Nephron (organoid): ENCODE data around the gene ARPIN.
"Not testable (repeated sequence)": the region's sequence is repeated elsewhere in the genome, so short reads cannot be mapped to it uniquely, and the experiment has no call there.

Experiments
- H3K27ac Mint-ChIP-seq, 3 experiments: 2 replicates each; pipeline ENCODE4 v1.8.0; 2020; ENCODE audit warnings: mixed read lengths in 3 of 3, mild to moderate bottlenecking in 2 of 3, moderate library complexity in 1 of 3
- H3K27me3 Mint-ChIP-seq: 2 replicates; pipeline ENCODE4 v1.8.0; 2021; ENCODE audit warnings: low read depth, mild to moderate bottlenecking, moderate library complexity, mixed read lengths
- H3K36me3 Mint-ChIP-seq: 2 replicates; pipeline ENCODE4 v1.8.0; 2020; ENCODE audit warnings: low read depth, mixed read lengths
- H3K4me1 Mint-ChIP-seq: 2 replicates; pipeline ENCODE4 v1.8.0; 2020; ENCODE audit warnings: mixed read lengths
- H3K4me3 Mint-ChIP-seq, 3 experiments: 2 replicates each; pipeline ENCODE4 v1.8.0; 2020; ENCODE audit warnings: mild to moderate bottlenecking in 3 of 3, mixed read lengths in 3 of 3, moderate library complexity in 2 of 3
- H3K9me3 Mint-ChIP-seq: 2 replicates; pipeline ENCODE4 v1.8.0; 2020; ENCODE audit warnings: mixed read lengths
- TF ChIP-seq, protein P1 (sequence below), 3 experiments: fragments of 200-600 bp; sonication (generic); IDR thresholded peaks; one replicate each; pipeline ENCODE4 v1.5.0; 2021; ENCODE audit warnings: antibody characterized with exemption in 3 of 3; ENCODE audit not compliant: unreplicated experiment in 3 of 3

The ARPIN gene

DNA sequence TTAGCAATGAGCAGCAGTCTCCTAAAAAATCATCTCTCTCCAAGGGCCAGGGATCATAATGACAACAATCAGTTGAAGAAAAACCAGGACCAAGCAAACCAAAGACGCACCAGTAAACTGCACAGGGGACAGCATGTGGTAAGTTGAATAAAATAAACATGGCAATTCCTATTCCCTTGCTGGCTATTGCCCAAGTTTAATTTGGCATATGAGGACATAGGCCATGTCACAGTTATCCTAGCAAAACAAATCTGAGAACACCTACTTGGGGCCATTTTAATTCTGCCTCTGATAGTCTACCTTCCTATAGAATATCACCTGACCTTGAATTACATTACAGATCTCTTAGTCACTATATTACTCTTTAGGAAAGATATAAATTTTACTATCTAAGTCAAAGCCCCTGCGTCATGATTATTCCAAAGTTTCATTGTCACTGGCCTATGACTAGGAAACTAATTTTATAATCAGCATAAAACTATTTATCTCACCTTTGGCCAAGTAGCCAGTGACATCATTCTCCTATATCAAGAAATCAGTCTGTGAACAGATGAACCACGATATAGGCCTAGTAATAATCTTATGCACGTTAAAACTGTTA is 42.0 kb downstream of the ARPIN start:
- Mint-ChIP-seq H3K27ac (no peak overlapping the region), H3K4me1 (no peaks in the 10 kb centered on the region), H3K36me3 (peaks cover 52% of the 10 kb centered on the region), H3K9me3 (peaks cover 6% of the 10 kb centered on the region), H3K27me3 (no peaks in the 10 kb centered on the region), H3K4me3 (no peak overlapping the region)
- TF ChIP-seq, protein P1, sequence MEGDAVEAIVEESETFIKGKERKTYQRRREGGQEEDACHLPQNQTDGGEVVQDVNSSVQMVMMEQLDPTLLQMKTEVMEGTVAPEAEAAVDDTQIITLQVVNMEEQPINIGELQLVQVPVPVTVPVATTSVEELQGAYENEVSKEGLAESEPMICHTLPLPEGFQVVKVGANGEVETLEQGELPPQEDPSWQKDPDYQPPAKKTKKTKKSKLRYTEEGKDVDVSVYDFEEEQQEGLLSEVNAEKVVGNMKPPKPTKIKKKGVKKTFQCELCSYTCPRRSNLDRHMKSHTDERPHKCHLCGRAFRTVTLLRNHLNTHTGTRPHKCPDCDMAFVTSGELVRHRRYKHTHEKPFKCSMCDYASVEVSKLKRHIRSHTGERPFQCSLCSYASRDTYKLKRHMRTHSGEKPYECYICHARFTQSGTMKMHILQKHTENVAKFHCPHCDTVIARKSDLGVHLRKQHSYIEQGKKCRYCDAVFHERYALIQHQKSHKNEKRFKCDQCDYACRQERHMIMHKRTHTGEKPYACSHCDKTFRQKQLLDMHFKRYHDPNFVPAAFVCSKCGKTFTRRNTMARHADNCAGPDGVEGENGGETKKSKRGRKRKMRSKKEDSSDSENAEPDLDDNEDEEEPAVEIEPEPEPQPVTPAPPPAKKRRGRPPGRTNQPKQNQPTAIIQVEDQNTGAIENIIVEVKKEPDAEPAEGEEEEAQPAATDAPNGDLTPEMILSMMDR (IDR thresholded peaks at IDR 0.05; ENCODE audit: unreplicated experiment in 3 of 3), result no peak

- Mint-ChIP-seq H3K36me3 (peaks cover 51% of the 10 kb centered on the region), H3K4me1 (no peaks in the 10 kb centered on the region), H3K27me3 (no peaks in the 10 kb centered on the region), H3K27ac (no peak overlapping the region), H3K4me3 (no peak overlapping the region), H3K9me3 (peaks cover 9% of the 10 kb centered on the region)
- TF ChIP-seq, protein P1 (IDR thresholded peaks at IDR 0.05; ENCODE audit: unreplicated experiment in 3 of 3), result no peak
Measured at GRCh38 chr15:89870006-89870405, 42.7 kb downstream of the ARPIN start.

DNA sequence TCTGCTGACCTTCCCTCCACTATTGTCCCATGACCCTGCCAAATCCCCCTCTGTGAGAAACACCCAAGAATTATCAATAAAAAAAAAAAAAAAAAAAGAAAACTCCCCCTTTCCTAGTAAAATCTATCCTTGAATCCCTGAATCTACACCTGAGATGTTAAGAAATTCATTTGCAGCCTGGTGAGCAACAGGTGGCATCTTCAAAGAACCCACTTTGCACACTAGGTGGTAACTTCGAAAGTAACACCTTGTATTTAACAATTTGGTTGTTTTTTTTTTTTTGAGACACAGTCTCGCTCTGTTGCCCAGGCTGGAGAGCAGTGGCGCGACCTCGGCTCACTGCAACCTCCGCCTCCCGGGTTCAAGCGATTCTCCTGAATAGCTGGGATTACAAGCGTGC is 43.3 kb downstream of the ARPIN start:
- peaks cover 52% of the 10 kb centered on the region for H3K36me3 Mint-ChIP-seq
- not testable (repeated sequence) for H3K27ac Mint-ChIP-seq

DNA sequence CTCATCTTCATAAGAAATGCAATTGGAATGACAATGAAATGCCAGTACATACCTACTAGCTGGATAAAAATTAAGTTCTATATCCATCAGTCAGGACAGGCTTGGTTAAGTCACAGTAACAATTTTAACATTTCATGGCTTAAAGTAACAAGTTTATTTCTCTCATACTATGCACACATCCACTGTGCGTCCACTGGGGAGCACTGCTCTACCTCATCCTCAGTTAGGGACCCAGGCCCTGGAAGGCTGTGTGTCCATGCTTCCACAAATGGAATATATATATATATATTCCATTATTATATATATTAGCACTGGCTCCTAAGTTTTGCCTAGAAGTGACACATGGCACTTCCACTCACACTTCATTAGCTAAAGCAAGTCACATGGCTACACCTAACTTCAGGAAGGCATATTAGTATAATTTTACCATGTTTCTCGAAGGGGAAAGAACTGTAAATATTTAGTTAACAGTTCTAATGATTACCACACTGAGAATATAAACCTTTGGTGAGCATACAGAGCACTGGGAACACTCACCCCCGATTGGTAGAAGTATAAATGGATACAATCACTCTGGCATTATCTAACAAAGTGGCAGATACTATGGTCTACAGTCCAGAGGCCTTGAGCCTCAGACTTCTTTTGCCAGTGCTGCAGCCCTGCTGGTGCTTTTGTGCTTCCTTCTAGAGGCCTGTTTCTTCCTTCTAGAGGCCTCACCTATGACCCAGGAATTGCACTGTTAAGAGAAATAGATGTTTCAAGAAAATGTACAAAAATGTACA is 47.6 kb downstream of the ARPIN start:
- Mint-ChIP-seq H3K9me3 (peaks cover 8% of the 10 kb centered on the region), H3K36me3 (peaks cover 44% of the 10 kb centered on the region), H3K4me3 (no peak overlapping the region), H3K27me3 (no peaks in the 10 kb centered on the region), H3K27ac (no peak overlapping the region), H3K4me1 (no peaks in the 10 kb centered on the region)
- TF ChIP-seq, protein P1 (IDR thresholded peaks at IDR 0.05; ENCODE audit: unreplicated experiment in 3 of 3), result no peak

More for the DNA sequence above, 43.3 kb downstream of the ARPIN start:
- not testable (repeated sequence) for H3K27me3 Mint-ChIP-seq, H3K4me1 Mint-ChIP-seq, H3K4me3 Mint-ChIP-seq, H3K9me3 Mint-ChIP-seq

DNA sequence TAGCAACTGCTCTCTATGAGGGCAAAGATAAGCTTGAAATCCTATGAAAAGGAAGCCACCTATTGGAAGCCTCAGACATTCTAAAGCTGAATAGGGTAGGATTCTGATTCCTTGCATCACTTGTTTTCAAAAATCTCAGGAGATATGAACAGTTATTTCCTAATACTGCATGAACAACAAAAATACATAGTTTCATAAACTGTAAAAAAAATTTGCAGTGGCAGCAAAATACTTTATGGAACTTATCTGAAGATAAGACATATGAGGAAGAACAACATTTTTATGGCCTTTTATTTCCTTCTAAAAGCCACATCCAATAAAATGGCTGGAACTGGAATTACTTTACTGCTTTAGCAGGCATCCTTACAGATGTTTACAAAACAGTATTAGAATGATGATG is 48.8 kb downstream of the ARPIN start:
- Mint-ChIP-seq H3K9me3 (peaks cover 3% of the 10 kb centered on the region), H3K27me3 (no peaks in the 10 kb centered on the region), H3K4me3 (no peak overlapping the region), H3K4me1 (no peaks in the 10 kb centered on the region), H3K36me3 (peaks cover 43% of the 10 kb centered on the region), H3K27ac (no peak overlapping the region)
- TF ChIP-seq, protein P1 (IDR thresholded peaks at IDR 0.05; ENCODE audit: unreplicated experiment in 3 of 3), result no peak

- Mint-ChIP-seq H3K36me3 (peaks cover 60% of the 10 kb centered on the region), H3K27ac (no peak overlapping the region), H3K4me1 (no peaks in the 10 kb centered on the region), H3K27me3 (no peaks in the 10 kb centered on the region), H3K4me3 (no peak overlapping the region), H3K9me3 (peaks cover 4% of the 10 kb centered on the region)
- TF ChIP-seq, protein P1 (IDR thresholded peaks at IDR 0.05; ENCODE audit: unreplicated experiment in 3 of 3), result no peak
Measured at GRCh38 chr15:89860891-89861290, 51.9 kb downstream of the ARPIN start.
